Gastrocnemius medialis (tissue), 4 donors: ENCODE measurements around the gene ENO4.

Experiments used
- POLR2A ChIP-seq, 2 donors: fragments of 450-650 bp; IDR thresholded peaks; one replicate each; pipeline ENCODE4 v1.6.1; 2017; ENCODE audit warnings: antibody characterized with exemption in 2 of 2, mild to moderate bottlenecking in 2 of 2, moderate library complexity in 2 of 2
- TF ChIP-seq, protein P1 (sequence below), 5 experiments: fragments of 450-650 bp in 3 of 5; fragments of 200-600 bp in 2 of 5; sonication (generic) in 2 of 5; IDR thresholded peaks in 4 of 5; conservative IDR thresholded peaks in 1 of 5; 1 replicate in 4 of 5; 2 replicates in 1 of 5; pipeline ENCODE4 v1.5.1; 2016 to 2019; ENCODE audit warnings: antibody characterized with exemption in 5 of 5, mild to moderate bottlenecking in 3 of 5, moderate library complexity in 3 of 5

DNA sequence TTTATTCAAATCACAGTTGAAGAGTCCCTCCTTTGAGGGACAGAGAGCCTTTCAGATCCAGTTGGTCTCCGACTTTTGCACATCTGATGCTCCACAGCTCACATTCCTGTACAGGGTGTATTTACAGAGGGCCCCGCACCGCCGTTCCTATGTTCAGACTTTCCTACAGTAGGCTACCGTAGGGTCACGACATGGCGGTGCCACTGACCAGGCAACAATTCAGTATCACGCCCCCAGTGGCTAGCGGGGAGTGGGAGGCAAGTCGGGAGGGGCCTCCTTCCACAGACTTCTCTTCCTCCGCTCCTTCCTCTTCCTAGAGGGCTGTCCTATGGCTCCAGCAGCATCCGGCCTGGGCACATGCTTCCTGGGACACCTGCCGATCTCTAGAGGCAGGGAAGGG lies 40.6 kb upstream of the ENO4 start:
- TF ChIP-seq, protein P1, sequence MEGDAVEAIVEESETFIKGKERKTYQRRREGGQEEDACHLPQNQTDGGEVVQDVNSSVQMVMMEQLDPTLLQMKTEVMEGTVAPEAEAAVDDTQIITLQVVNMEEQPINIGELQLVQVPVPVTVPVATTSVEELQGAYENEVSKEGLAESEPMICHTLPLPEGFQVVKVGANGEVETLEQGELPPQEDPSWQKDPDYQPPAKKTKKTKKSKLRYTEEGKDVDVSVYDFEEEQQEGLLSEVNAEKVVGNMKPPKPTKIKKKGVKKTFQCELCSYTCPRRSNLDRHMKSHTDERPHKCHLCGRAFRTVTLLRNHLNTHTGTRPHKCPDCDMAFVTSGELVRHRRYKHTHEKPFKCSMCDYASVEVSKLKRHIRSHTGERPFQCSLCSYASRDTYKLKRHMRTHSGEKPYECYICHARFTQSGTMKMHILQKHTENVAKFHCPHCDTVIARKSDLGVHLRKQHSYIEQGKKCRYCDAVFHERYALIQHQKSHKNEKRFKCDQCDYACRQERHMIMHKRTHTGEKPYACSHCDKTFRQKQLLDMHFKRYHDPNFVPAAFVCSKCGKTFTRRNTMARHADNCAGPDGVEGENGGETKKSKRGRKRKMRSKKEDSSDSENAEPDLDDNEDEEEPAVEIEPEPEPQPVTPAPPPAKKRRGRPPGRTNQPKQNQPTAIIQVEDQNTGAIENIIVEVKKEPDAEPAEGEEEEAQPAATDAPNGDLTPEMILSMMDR (IDR thresholded peaks at IDR 0.05 in 4 of 5, conservative IDR thresholded peaks at IDR 0.05 in 1 of 5), result no peak
- TF ChIP-seq POLR2A (IDR thresholded peaks at IDR 0.05), result no peak
